Putamen (tissue), 1 donor: ENCODE measurements around the gene POFUT2.

Source experiments
- DNase-seq: peaks from one replicate; pipeline ENCODE4 v3.0.0-alpha.2; 2016; ENCODE audit warnings: low spot score

The POFUT2 gene

GRCh38 chr21:45248301-45248892 lies 39.3 kb downstream of the POFUT2 start:
- DNase-seq: no peak

- no peak for DNase-seq
Observed at GRCh38 chr21:45246386-45247320, 41.0 kb downstream of the POFUT2 start.

GRCh38 chr21:45244799-45245340 lies 42.8 kb downstream of the POFUT2 start:
- no peak for DNase-seq

GRCh38 chr21:45243603-45244002 lies 44.1 kb downstream of the POFUT2 start:
- DNase-seq: no peak

- DNase-seq: no peak
Observed at GRCh38 chr21:45241357-45241756, 46.3 kb downstream of the POFUT2 start.

GRCh38 chr21:45237401-45237800 lies 50.3 kb downstream of the POFUT2 start:
- no peak for DNase-seq

- DNase-seq: no peak
Observed at GRCh38 chr21:45236481-45236880, 51.2 kb downstream of the POFUT2 start.

GRCh38 chr21:45235488-45235887 lies 52.2 kb downstream of the POFUT2 start:
- no peak for DNase-seq

GRCh38 chr21:45234965-45235364 lies 52.7 kb downstream of the POFUT2 start:
- no peak for DNase-seq

GRCh38 chr21:45234127-45234526 lies 53.6 kb downstream of the POFUT2 start:
- DNase-seq: no peak

- no peak for DNase-seq
Observed at GRCh38 chr21:45231705-45232104, 56.0 kb downstream of the POFUT2 start.

- DNase-seq: no peak
Observed at GRCh38 chr21:45228656-45229240, 58.9 kb downstream of the POFUT2 start.

- peak; percentile 69 for DNase-seq
Observed at GRCh38 chr21:45228171-45228641, 59.5 kb downstream of the POFUT2 start.

- no peak for DNase-seq
Observed at GRCh38 chr21:45227735-45228134, 60.0 kb downstream of the POFUT2 start.

- no peak for DNase-seq
Observed at GRCh38 chr21:45226540-45227326, 61.0 kb downstream of the POFUT2 start.

- no peak for DNase-seq
Observed at GRCh38 chr21:45225741-45226327, 61.9 kb downstream of the POFUT2 start.

- DNase-seq: no peak
Observed at GRCh38 chr21:45225041-45225740, 62.5 kb downstream of the POFUT2 start.

GRCh38 chr21:45224189-45224938 lies 63.3 kb downstream of the POFUT2 start:
- DNase-seq: no peak

GRCh38 chr21:45223236-45224185 lies 64.2 kb downstream of the POFUT2 start:
- DNase-seq: no peak
